K562 (cell line): ENCODE results near the gene NFATC1. TPM values are rescaled to one million over a fixed set of nuclear protein-coding genes. Genes with fewer than 3 reads are reported as not detected.

Experiments
- CHD7 ChIP-seq: fragments of 200-600 bp; sonication (generic); IDR thresholded peaks from one replicate; pipeline ENCODE4 v1.6.1; 2012; ENCODE audit warnings: mild to moderate bottlenecking, low read depth, low read length, inconsistent platforms
- ELF2 ChIP-seq: fragments of 250-450 bp; sonication (Bioruptor Pico); IDR thresholded peaks from 2 replicates; pipeline ENCODE4 v1.5.0; 2021; ENCODE audit warnings: mild to moderate bottlenecking
- PURB ChIP-seq: sonication (generic); formaldehyde crosslinking; IDR thresholded peaks from 2 replicates; pipeline ENCODE4 v1.9.0; 2021; ENCODE audit warnings: low read depth, mild to moderate bottlenecking, missing genetic modification reagents
- ZNF197 ChIP-seq: fragments of 200-800 bp; sonication (Bioruptor generic); IDR thresholded peaks from 2 replicates; pipeline ENCODE4 v1.6.1; 2016; ENCODE audit warnings: low read depth, missing genetic modification characterization, missing compliant biosample characterization
- polyA plus RNA-seq, 8 experiments: library from polyadenylated mRNA; depleted of rRNA in 4 of 8; stranded (reverse) in 5 of 8; unstranded in 3 of 8; fragments of >200 nt; fragmentation: Nextera tagmentation in 2 of 8; fragmentation: Illumina TruSeq in 1 of 8; extraction: Ambion mirVana in 2 of 8; extraction: Trizol in 1 of 8; gene quantifications; 2 replicates each; pipeline versions ENCODE4 v1.2.1 to v1.2.3, GENCODE V29; 2011 to 2014; ENCODE audit warnings: inconsistent platforms in 1 of 8, missing spikeins in 1 of 8
- total RNA-seq, 7 experiments: library from RNA; depleted of rRNA in 6 of 7; stranded (reverse); fragments of >200 nt in 6 of 7; fragmentation: Illumina TruSeq in 2 of 7; extraction: Trizol in 2 of 7; gene quantifications; 2 replicates each; pipeline versions ENCODE4 v1.2.1 to v1.2.3, GENCODE V29; 2011 to 2021; ENCODE audit warnings: low replicate concordance in 1 of 7
- TF ChIP-seq, protein P1 (sequence below), 2 experiments: fragments of 450-650 bp; IDR thresholded peaks; 2 replicates each; pipeline ENCODE4 v1.6.1; 2016; ENCODE audit warnings: mild to moderate bottlenecking in 2 of 2, borderline replicate concordance in 1 of 2, low read depth in 1 of 2, moderate library complexity in 1 of 2

Gene NFATC1
- total and polyA plus RNA-seq, 9 of the 15 experiments (the other 6 are each of a cell fraction or from before 2014, with no cell fraction given) = 1.1 to 16.4 (median 2.5) TPM

- TF ChIP-seq CHD7 (no peak), PURB (CRISPR knock-in tag) (no peak), ELF2 (CRISPR knock-in tag) (no peak), ZNF197 (CRISPR knock-in tag) (no peak)
- TF ChIP-seq, protein P1, sequence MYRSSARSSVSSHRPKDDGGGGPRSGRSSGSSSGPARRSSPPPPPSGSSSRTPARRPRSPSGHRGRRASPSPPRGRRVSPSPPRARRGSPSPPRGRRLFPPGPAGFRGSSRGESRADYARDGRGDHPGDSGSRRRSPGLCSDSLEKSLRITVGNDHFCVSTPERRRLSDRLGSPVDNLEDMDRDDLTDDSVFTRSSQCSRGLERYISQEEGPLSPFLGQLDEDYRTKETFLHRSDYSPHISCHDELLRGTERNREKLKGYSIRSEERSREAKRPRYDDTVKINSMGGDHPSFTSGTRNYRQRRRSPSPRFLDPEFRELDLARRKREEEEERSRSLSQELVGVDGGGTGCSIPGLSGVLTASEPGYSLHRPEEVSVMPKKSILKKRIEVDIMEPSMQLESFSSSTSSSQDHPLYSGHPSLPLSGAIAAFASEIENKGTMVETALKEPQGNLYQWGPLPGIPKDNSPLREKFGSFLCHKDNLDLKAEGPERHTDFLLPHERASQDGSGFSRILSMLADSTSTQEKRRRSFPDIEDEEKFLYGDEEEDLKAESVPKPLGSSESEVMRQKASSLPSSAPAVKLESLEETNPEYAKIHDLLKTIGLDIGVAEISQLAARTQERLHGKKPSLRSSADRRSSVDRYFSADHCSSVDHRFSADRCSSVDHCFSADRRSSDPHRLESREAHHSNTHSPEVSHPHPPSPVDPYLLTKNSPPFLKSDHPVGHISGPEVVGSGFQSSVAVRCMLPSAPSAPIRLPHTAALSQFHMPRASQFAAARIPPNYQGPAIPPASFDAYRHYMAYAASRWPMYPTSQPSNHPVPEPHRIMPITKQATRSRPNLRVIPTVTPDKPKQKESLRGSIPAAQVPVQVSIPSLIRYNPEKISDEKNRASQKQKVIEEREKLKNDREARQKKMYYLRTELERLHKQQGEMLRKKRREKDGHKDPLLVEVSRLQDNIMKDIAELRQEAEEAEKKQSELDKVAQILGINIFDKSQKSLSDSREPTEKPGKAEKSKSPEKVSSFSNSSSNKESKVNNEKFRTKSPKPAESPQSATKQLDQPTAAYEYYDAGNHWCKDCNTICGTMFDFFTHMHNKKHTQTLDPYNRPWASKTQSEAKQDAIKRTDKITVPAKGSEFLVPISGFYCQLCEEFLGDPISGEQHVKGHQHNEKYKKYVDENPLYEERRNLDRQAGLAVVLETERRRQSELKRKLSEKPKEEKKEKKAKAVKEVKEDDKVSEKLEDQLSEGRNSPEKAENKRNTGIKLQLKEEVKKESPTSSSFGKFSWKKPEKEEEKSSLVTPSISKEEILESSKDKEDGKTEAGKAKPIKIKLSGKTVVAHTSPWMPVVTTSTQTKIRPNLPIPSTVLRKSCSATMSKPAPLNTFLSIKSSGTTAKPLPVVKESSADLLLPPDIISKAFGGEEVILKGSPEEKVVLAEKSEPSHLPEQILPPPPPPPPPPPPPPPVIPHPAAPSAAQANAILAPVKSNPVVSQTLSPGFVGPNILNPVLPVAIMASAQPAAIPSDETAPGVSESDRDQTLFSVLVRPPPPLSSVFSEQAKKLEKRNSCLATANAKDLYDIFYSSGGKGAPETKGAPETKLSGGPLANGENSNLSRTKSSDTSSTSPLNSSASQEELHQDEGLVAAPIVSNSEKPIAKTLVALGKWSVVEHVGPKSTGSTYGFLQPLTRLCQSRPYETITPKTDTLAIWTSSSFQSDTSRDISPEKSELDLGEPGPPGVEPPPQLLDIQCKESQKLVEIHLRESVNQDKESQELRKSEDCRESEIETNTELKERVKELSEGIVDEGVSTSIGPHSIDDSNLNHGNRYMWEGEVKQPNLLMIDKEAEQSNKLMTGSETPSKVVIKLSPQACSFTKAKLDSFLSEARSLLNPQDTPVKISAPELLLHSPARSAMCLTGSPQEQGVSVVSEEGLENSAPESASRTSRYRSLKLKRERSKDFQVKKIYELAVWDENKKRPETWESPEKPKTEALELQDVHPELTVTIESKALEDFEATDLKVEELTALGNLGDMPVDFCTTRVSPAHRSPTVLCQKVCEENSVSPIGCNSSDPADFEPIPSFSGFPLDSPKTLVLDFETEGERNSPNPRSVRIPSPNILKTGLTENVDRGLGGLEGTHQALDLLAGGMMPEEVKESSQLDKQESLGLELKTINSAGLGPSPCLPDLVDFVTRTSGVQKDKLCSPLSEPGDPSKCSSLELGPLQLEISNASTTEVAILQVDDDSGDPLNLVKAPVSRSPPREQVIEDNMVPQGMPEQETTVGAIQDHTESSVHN (IDR thresholded peaks at IDR 0.05; ENCODE audit: borderline replicate concordance in 1 of 2, low read depth in 1 of 2) = no peak
These were observed 9.9 kb upstream of the NFATC1 start (continued) for GRCh38 chr18:79385708-79386341.
